Muscle of back (tissue), 11 donors: Measurements from ENCODE around the gene LPCAT1. TPM values are rescaled to one million over a fixed set of nuclear protein-coding genes. Genes with fewer than 3 reads are reported as not detected.
A peak's percentile ranks its signal among the peaks of the same experiment; 100 is the strongest.

Experiments used
- DNase-seq, 3 donors: peaks; one replicate each; pipeline versions ENCODE4 v3.0.0 to v3.0.0-alpha.2; 2013
- polyA plus RNA-seq, 10 donors: library from polyadenylated mRNA; unstranded; fragments of 120-200 nt; gene quantifications; one replicate each; pipeline ENCODE4 v1.2.1, GENCODE V29; 2013; ENCODE audit not compliant: insufficient read length in 10 of 10

The LPCAT1 gene
- polyA plus RNA-seq, 10 donors = 28.8 to 50.9 (median 31.4) TPM

- DNase-seq = no peak
These were observed 32.3 kb upstream of the LPCAT1 start for GRCh38 chr5:1555808-1556731.

GRCh38 chr5:1555011-1555807 is 31.4 kb upstream of the LPCAT1 start:
- no peak for DNase-seq

- no peak for DNase-seq
These were observed 30.7 kb upstream of the LPCAT1 start for GRCh38 chr5:1554410-1554967.

GRCh38 chr5:1553539-1554409 is 30.0 kb upstream of the LPCAT1 start:
- DNase-seq = no peak

GRCh38 chr5:1552521-1553255 is 28.9 kb upstream of the LPCAT1 start:
- peak in 2 of 3 donors; percentile 76 to 88 for DNase-seq

DNA sequence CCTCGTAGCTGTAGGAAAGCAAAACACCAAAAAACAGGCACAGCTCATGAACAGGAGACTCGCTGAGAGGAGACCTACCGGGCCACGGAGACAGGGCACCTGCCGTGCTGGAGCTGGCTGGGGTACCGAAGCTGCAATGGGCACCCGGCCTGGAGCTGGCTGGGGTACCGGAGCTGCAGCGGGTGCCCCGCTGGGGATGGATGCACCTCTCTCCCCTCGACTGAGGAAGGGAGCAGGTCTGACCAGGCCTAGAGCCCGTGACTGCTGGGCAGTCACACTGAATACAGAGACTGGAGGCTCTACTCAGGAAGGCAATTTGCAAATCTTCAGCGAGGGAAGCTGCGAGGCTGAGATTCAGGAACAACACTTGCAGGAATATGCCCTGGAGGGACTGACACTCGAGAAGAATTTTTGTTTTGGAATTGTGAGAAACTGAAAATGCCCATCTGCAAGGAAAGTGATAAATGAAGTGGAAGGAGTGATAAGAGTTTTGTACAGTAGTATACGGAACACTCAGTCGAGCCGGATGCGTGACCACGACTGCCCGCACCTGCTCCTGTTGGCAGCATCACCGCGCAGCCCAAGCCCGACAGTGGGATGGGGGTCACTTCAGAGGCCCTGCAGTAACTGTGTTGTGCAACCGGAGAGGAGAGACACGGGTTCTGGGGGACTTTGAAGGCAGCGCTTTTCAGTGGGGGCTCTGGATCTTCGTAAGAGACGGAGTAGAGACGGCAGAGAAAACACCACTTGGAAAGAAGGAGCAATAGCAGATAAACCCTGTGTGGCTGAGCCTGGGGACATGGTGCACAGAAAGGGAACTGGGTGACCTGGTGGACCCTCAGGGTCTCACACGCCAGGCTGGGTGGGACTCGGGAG is 27.9 kb upstream of the LPCAT1 start:
- peak in 1 of 3 donors; percentile 42 for DNase-seq

DNA sequence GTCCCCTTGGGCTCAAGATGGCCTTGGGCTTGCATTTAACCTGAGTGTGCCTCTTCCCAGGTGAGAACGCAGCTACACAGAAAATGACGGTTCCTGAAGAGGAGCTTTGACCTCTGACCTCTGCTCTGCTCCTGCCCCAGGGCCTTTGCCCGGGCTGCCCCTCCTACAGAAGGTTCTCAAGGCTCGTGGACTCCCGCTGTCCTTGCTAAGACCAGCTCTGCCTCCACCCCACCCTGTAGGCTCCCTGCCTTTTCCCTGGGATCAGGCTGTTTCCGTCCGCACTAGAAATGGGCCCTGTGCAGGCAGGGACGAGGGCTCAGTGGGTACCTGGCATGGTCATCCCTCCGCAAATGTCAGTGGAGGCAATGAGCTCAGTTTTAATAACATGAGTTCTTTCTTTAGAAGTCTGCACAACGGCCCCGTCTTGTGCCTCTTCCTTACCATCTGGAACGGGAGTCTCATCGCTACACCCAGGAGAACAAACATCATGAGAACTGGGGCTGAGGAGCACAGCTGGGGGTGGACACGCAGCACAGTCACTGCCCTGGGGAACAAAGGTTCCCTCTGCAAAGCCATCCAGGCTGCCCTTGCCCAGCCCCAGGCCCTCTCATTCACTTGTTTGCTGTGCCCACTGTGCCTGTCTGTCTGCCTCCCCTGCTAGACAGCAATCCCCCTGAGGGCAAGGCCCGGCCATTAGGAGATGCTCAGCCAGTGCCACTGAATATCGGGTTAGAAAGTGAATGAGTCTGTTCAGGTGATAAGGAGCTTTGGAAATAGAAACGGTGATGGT is 26.7 kb upstream of the LPCAT1 start:
- no peak for DNase-seq

DNA sequence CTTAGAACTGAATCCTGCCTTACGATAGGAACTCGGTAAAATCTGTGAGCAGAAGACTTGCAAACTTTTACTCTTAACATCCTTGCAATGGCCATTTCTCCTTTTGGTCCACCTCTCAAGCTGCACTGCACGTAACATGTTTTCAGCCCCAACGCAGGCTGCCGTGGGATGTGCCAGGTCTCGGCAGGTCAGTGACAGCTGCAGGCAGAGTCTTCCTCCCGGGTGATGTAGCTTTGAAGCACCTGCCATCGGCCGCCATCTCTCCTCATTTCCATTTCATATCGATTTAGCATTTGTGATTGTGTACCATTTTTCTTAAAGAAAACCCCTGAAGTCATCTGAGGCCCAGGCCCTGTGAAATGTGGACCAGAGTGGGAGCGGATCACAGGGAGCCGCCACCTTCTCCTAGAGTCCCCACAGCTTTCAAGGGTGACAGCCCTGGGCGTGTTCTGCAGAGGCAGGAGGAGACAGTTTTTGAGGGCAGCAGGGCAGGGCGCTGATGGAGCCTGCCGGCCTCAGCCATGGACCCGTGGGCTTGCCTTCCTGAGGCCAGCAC is 25.8 kb upstream of the LPCAT1 start:
- no peak for DNase-seq

DNA sequence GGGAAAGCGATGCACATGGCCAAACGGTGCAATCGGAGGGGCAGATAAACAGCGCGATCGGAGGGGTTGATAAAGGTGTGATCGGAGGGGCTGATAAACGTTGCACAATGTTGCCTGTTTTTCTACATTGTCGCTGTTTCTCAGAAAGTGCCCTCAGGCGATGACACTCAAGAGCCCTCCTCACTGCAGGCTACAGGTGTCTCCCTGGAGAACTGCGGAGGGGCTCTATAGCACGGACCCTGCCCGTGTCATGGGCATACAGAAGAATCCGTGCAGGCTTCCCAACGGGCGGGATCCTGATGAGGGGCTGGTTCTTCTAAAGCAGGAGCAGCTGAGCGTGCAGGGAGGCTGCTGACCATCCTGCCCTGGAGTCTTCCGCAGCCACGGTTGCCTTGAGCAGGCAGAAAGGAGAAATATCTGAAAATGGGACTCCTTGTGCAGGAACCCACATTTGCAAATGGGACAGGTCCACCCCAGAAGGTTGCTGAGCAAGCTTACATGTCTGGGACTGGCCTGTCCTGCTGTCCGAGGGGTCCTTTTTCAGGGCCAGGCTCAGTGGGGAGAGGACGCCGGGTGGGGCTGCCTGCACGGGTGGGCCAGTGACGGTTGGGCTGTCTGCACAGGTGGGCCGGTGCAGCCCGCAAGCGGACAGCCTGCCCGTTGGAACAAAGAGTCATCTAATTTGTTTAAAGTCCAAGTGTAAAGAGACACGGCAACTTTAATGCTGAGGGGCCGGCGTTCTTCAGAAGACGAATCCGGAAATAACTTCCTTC is 25.1 kb upstream of the LPCAT1 start:
- no peak for DNase-seq

GRCh38 chr5:1547655-1548054 is 23.9 kb upstream of the LPCAT1 start:
- no peak for DNase-seq

GRCh38 chr5:1547236-1547635 is 23.5 kb upstream of the LPCAT1 start:
- no peak for DNase-seq

GRCh38 chr5:1546556-1546955 is 22.8 kb upstream of the LPCAT1 start:
- no peak for DNase-seq

DNA sequence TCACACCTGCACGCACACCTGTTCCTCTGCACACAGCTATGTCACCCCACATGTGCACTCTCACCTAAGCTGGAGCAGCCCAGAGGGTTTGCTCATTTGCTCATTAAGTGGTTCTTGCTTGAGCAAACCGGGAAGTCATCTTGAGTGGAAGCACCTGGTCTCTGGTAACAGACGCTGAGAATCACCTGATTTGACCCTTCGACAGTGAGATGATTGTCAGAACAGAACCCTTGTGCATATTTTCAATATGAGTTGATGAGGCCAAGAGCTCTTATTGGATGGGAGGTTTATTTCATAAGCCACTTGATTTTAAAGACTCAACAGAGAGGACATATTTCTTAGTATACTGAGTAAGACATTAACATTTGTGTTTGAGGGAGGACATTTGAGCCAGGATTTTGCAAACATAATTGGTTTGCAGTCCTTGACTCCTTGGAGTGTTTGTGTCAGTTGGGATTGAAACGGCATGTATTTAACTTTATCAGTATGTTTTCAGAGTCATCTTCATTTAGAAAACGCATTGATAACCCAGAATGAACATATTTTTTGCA is 22.1 kb upstream of the LPCAT1 start:
- no peak for DNase-seq

DNA sequence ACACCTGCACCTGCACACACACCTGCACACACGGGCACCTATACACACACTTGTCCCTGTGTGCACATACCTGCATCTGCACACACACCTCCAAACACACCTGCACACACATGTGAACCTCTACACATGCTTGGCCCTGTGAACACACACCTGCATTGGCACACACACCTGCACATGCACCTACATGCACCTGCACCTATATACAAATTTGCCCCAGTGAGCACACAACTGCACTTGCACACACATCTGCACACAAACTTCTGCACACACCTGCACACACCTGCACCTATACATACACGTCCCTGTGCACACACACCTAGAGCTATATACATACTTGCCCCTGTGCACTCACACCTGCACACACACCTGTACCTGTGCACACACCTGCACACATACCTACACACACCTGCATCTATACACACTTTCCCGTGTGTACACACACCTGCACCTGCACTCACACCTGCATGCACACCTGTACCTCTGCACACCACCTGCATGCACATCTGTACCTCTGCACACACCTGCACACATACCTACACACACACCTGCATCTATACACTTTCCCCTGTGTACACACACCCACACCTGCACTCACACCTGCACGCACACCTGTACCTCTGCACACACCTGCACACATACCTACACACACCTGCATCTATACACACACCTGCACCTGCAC is 21.5 kb upstream of the LPCAT1 start:
- no peak for DNase-seq

DNA sequence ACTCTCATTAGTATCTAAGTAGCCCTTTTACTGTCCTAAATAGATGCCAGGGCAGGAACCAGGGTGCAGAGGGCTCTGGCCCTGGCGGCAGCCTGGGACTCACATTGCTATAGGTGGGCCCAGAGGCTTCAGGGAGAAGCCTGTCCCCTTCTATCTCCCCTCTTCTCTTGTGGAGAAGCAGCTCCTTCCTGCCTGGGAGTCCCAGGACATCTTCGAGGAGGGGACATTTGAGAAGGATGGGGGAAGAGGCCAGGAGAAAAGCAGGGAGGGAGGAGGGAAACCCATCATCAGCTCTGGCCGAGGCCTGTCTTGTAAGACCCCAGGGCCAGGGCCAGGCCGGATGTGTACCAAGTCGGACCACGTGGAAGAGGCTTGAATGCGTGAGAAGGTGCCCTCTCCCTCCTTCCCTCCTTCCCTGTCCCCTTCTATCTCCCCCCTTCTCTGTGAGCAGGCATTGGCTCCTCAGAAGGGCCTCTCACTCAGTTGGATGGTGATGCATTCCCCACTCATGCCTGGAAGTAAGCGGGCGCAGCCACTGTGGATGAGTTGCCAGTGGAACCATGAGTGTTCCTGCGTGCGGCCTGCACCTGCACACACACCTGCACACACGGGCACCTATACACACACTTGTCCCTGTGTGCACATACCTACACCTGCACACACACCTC is 20.7 kb upstream of the LPCAT1 start:
- DNase-seq = peak in 1 of 3 donors; percentile 56
